ENCODE data around the gene AGAP1. TPM values are rescaled to one million over a fixed set of nuclear protein-coding genes. Genes with fewer than 3 reads are reported as not detected.
"Not testable (repeated sequence)": the region's sequence is repeated elsewhere in the genome, so short reads cannot be mapped to it uniquely, and the experiment has no call there.

AGAP1 gene
- total RNA-seq, 2 donors from 2014 or later: 32.8 to 34.7 TPM

GRCh38 chr2:236136538-236136937 is 642.7 kb downstream of the AGAP1 start:
- no peak for TF ChIP-seq CTCF (conservative IDR thresholded peaks at IDR 0.05)
- H3K4me1 Mint-ChIP-seq: no peaks in the 10 kb centered on the region
- DNase-seq: no peak
- H3K27me3 ChIP-seq (ENCODE audit: control insufficient read depth, insufficient read depth, low read length, poor library complexity, severe bottlenecking): peaks cover 8% of the 10 kb centered on the region
- no peaks in the 10 kb centered on the region for H3K4me1 ChIP-seq (ENCODE audit: control insufficient read depth, insufficient read depth, low read length)
- H3K36me3 ChIP-seq (ENCODE audit: control insufficient read depth, insufficient read depth, low read length): no peaks in the 10 kb centered on the region
- H3K9me3 Mint-ChIP-seq: no peaks in the 10 kb centered on the region
- peaks cover 17% of the 10 kb centered on the region for H3K27me3 Mint-ChIP-seq (ENCODE audit: insufficient read depth)
- H3K4me3 Mint-ChIP-seq: no peak overlapping the region
- no peak overlapping the region for H3K27ac Mint-ChIP-seq
- no peaks in the 10 kb centered on the region for H3K9me3 ChIP-seq (ENCODE audit: control insufficient read depth, low read length)
- no peak overlapping the region for H3K27ac ChIP-seq (ENCODE audit: low read depth, low read length)
- 88 to 93% methylated on average over 14 to 19 of the region's 19 CpGs for WGBS, 2 experiments (ENCODE audit: insufficient coverage in 1 of 2, insufficient read length in 1 of 2)
- peaks cover 8% of the 10 kb centered on the region for H3K36me3 Mint-ChIP-seq (ENCODE audit: low read depth)
- no peak overlapping the region for H3K9ac ChIP-seq (ENCODE audit: extremely low read depth, low read length, poor library complexity, severe bottlenecking)
- no peak overlapping the region for H3K4me3 ChIP-seq (ENCODE audit: low read length)

- H3K4me3 ChIP-seq (ENCODE audit: low read length): no peak overlapping the region
- 91 to 96% methylated on average over 8 to 10 of the region's 10 CpGs for WGBS, 2 experiments (ENCODE audit: insufficient coverage in 1 of 2, insufficient read length in 1 of 2)
- Mint-ChIP-seq H3K9me3 (no peaks in the 10 kb centered on the region), H3K27me3 (ENCODE audit: insufficient read depth) (peaks cover 16% of the 10 kb centered on the region), H3K27ac (no peak overlapping the region), H3K4me1 (no peaks in the 10 kb centered on the region), H3K4me3 (no peak overlapping the region), H3K36me3 (ENCODE audit: low read depth) (peaks cover 6% of the 10 kb centered on the region)
- no peaks in the 10 kb centered on the region for H3K4me1 ChIP-seq (ENCODE audit: control insufficient read depth, insufficient read depth, low read length)
- H3K27me3 ChIP-seq (ENCODE audit: control insufficient read depth, insufficient read depth, low read length, poor library complexity, severe bottlenecking): peaks cover 8% of the 10 kb centered on the region
- TF ChIP-seq CTCF (conservative IDR thresholded peaks at IDR 0.05): no peak
- no peaks in the 10 kb centered on the region for H3K9me3 ChIP-seq (ENCODE audit: control insufficient read depth, low read length)
- H3K9ac ChIP-seq (ENCODE audit: extremely low read depth, low read length, poor library complexity, severe bottlenecking): no peak overlapping the region
- H3K36me3 ChIP-seq (ENCODE audit: control insufficient read depth, insufficient read depth, low read length): no peaks in the 10 kb centered on the region
- no peak for DNase-seq
- H3K27ac ChIP-seq (ENCODE audit: low read depth, low read length): no peak overlapping the region
These were observed 643.2 kb downstream of the AGAP1 start for GRCh38 chr2:236137066-236137465.

GRCh38 chr2:236141616-236142015 is 647.8 kb downstream of the AGAP1 start:
- DNase-seq; H3K36me3 ChIP-seq (ENCODE audit: control insufficient read depth, insufficient read depth, low read length); H3K4me1 ChIP-seq (ENCODE audit: control insufficient read depth, insufficient read depth, low read length); H3K9me3 Mint-ChIP-seq; H3K4me1 Mint-ChIP-seq; H3K27ac ChIP-seq (ENCODE audit: low read depth, low read length); H3K4me3 ChIP-seq (ENCODE audit: low read length); H3K9me3 ChIP-seq (ENCODE audit: control insufficient read depth, low read length); H3K9ac ChIP-seq (ENCODE audit: extremely low read depth, low read length, poor library complexity, severe bottlenecking); H3K27ac Mint-ChIP-seq; H3K4me3 Mint-ChIP-seq; H3K36me3 Mint-ChIP-seq (ENCODE audit: low read depth): not testable (repeated sequence)
- WGBS, 2 experiments (ENCODE audit: insufficient coverage in 1 of 2, insufficient read length in 1 of 2): 88 to 94% methylated on average over 11 of the region's 11 CpGs
- H3K27me3 ChIP-seq (ENCODE audit: control insufficient read depth, insufficient read depth, low read length, poor library complexity, severe bottlenecking): peaks cover 30% of the 10 kb centered on the region
- H3K27me3 Mint-ChIP-seq (ENCODE audit: insufficient read depth): peaks cover 55% of the 10 kb centered on the region

- Histone ChIP-seq H3K9me3 (ENCODE audit: control insufficient read depth, low read length) (no peaks in the 10 kb centered on the region), H3K27ac (ENCODE audit: low read depth, low read length) (no peak overlapping the region), H3K27me3 (ENCODE audit: control insufficient read depth, insufficient read depth, low read length, poor library complexity, severe bottlenecking) (peaks cover 30% of the 10 kb centered on the region), H3K4me1 (ENCODE audit: control insufficient read depth, insufficient read depth, low read length) (no peaks in the 10 kb centered on the region), H3K4me3 (ENCODE audit: low read length) (no peak overlapping the region), H3K9ac (ENCODE audit: extremely low read depth, low read length, poor library complexity, severe bottlenecking) (no peak overlapping the region), H3K36me3 (ENCODE audit: control insufficient read depth, insufficient read depth, low read length) (no peaks in the 10 kb centered on the region)
- peaks cover 58% of the 10 kb centered on the region for H3K27me3 Mint-ChIP-seq (ENCODE audit: insufficient read depth)
- H3K9me3 Mint-ChIP-seq: no peaks in the 10 kb centered on the region
- DNase-seq: no peak
- no peak overlapping the region for H3K4me3 Mint-ChIP-seq
- H3K27ac Mint-ChIP-seq: no peak overlapping the region
- TF ChIP-seq CTCF (conservative IDR thresholded peaks at IDR 0.05): no peak
- no peaks in the 10 kb centered on the region for H3K36me3 Mint-ChIP-seq (ENCODE audit: low read depth)
- 89 to 94% methylated on average over 5 to 10 of the region's 10 CpGs for WGBS, 2 experiments (ENCODE audit: insufficient coverage in 1 of 2, insufficient read length in 1 of 2)
- peaks cover 7% of the 10 kb centered on the region for H3K4me1 Mint-ChIP-seq
These were observed 650.0 kb downstream of the AGAP1 start for GRCh38 chr2:236143811-236144210.

Measured in endodermal cell (in vitro differentiated cells).